ENCODE results near the gene LELP1.

DNA sequence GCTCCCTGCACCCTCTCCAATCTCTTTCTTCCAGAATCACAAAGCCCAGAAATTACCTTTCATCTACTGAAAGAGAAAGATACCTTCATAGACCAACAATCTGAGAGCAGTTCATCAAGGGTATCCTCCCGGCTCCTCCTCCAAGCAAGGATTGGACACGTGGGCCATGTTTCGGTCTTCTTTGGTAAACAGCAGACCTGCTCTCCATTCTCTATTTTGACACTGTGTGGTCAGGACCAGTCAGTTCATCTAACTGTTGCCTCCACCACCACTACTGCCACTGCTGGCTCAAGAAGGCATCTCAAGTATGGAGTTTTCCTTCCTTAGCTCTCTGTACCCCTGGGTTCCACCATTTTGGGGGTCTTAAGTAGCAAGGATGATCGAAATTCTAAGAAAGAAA, 8.0 kb upstream of the LELP1 start:
- TF ChIP-seq, protein P1, sequence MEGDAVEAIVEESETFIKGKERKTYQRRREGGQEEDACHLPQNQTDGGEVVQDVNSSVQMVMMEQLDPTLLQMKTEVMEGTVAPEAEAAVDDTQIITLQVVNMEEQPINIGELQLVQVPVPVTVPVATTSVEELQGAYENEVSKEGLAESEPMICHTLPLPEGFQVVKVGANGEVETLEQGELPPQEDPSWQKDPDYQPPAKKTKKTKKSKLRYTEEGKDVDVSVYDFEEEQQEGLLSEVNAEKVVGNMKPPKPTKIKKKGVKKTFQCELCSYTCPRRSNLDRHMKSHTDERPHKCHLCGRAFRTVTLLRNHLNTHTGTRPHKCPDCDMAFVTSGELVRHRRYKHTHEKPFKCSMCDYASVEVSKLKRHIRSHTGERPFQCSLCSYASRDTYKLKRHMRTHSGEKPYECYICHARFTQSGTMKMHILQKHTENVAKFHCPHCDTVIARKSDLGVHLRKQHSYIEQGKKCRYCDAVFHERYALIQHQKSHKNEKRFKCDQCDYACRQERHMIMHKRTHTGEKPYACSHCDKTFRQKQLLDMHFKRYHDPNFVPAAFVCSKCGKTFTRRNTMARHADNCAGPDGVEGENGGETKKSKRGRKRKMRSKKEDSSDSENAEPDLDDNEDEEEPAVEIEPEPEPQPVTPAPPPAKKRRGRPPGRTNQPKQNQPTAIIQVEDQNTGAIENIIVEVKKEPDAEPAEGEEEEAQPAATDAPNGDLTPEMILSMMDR (IDR thresholded peaks at IDR 0.05; ENCODE audit: low read depth, low read length, poor library complexity, severe bottlenecking): no peak
- no peak for TF ChIP-seq EZH2phosphoT487 (IDR thresholded peaks at IDR 0.05; ENCODE audit: borderline replicate concordance, low read length)

Measured in DOHH2 (cell line).